CD4-positive, alpha-beta T cell treated with Interferon gamma for 1 hour (primary cell): ENCODE measurements around the gene CLPTM1.
A peak's percentile ranks its signal among the peaks of the same experiment; 100 is the strongest.
"Not testable (repeated sequence)": the region's sequence is repeated elsewhere in the genome, so short reads cannot be mapped to it uniquely, and the experiment has no call there.

Experiments used
- DNase-seq: peaks from one replicate; pipeline ENCODE4 v3.0.0-alpha.2; 2020

Gene CLPTM1, protein sequence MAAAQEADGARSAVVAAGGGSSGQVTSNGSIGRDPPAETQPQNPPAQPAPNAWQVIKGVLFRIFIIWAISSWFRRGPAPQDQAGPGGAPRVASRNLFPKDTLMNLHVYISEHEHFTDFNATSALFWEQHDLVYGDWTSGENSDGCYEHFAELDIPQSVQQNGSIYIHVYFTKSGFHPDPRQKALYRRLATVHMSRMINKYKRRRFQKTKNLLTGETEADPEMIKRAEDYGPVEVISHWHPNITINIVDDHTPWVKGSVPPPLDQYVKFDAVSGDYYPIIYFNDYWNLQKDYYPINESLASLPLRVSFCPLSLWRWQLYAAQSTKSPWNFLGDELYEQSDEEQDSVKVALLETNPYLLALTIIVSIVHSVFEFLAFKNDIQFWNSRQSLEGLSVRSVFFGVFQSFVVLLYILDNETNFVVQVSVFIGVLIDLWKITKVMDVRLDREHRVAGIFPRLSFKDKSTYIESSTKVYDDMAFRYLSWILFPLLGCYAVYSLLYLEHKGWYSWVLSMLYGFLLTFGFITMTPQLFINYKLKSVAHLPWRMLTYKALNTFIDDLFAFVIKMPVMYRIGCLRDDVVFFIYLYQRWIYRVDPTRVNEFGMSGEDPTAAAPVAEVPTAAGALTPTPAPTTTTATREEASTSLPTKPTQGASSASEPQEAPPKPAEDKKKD

DNA sequence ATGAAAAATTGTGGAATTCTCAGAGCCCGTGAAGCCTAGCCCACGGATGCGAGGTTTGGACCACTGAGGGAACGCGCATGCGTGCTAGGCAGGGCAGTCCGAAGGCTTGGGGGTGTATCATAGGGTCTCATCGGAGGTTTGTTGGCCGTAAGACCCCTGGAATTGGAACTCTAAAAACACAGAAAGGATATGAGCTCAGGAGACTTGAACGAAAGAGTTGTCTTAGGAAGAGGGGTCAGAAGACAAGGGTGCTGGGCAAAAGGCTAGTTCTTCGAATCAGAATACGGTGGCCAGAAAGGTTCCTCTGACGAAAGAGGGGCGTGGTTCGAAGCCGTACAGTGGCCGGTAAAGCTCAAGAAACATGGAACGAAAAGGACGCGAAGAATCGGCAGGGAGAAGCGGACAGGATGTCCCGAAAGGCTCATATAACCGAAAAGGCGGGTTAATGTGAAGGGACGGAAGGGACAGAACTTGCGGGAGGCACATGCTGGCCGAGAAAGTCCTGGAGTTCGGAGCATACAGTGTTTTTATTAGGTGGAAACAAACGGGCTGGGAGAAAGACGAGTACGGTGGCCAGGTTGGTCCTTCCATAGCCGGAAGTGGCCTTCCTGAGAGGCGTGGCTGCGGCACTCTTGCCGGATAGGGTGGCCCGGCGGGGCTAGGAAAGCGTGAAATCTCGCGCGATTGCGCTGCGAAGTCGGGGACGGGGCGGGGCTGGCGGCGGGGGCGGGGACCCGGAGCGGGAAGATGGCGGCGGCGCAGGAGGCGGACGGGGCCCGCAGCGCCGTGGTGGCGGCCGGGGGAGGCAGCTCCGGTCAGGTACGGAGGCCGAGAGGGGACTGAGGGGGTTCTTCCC, at the start of gene CLPTM1:
CLPTM1 (plus strand) TSS at position 732 of the 856 bp plus-strand sequence; CDS start at position 748, 16 bp downstream.
- peak; percentile 96 for DNase-seq

DNA sequence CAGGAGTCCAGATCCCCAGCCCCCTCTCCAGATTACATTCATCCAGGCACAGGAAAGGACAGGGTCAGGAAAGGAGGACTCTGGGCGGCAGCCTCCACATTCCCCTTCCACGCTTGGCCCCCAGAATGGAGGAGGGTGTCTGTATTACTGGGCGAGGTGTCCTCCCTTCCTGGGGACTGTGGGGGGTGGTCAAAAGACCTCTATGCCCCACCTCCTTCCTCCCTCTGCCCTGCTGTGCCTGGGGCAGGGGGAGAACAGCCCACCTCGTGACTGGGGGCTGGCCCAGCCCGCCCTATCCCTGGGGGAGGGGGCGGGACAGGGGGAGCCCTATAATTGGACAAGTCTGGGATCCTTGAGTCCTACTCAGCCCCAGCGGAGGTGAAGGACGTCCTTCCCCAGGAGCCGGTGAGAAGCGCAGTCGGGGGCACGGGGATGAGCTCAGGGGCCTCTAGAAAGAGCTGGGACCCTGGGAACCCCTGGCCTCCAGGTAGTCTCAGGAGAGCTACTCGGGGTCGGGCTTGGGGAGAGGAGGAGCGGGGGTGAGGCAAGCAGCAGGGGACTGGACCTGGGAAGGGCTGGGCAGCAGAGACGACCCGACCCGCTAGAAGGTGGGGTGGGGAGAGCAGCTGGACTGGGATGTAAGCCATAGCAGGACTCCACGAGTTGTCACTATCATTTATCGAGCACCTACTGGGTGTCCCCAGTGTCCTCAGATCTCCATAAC, 49.6 kb upstream of the CLPTM1 start, which contains the start of gene APOE:
APOE (plus strand) TSS at position 360 of the 724 bp plus-strand sequence. CDS start 829 bp downstream, outside the sequence.
- no peak for DNase-seq

DNA sequence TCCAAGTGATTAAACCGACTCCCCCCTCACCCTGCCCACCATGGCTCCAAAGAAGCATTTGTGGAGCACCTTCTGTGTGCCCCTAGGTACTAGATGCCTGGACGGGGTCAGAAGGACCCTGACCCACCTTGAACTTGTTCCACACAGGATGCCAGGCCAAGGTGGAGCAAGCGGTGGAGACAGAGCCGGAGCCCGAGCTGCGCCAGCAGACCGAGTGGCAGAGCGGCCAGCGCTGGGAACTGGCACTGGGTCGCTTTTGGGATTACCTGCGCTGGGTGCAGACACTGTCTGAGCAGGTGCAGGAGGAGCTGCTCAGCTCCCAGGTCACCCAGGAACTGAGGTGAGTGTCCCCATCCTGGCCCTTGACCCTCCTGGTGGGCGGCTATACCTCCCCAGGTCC, 47.6 kb upstream of the CLPTM1 start:
- no peak for DNase-seq

DNA sequence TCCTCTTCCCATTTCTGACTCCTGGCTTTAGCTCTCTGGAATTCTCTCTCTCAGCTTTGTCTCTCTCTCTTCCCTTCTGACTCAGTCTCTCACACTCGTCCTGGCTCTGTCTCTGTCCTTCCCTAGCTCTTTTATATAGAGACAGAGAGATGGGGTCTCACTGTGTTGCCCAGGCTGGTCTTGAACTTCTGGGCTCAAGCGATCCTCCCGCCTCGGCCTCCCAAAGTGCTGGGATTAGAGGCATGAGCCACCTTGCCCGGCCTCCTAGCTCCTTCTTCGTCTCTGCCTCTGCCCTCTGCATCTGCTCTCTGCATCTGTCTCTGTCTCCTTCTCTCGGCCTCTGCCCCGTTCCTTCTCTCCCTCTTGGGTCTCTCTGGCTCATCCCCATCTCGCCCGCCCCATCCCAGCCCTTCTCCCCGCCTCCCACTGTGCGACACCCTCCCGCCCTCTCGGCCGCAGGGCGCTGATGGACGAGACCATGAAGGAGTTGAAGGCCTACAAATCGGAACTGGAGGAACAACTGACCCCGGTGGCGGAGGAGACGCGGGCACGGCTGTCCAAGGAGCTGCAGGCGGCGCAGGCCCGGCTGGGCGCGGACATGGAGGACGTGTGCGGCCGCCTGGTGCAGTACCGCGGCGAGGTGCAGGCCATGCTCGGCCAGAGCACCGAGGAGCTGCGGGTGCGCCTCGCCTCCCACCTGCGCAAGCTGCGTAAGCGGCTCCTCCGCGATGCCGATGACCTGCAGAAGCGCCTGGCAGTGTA, 46.9 kb upstream of the CLPTM1 start:
- DNase-seq, result no peak

DNA sequence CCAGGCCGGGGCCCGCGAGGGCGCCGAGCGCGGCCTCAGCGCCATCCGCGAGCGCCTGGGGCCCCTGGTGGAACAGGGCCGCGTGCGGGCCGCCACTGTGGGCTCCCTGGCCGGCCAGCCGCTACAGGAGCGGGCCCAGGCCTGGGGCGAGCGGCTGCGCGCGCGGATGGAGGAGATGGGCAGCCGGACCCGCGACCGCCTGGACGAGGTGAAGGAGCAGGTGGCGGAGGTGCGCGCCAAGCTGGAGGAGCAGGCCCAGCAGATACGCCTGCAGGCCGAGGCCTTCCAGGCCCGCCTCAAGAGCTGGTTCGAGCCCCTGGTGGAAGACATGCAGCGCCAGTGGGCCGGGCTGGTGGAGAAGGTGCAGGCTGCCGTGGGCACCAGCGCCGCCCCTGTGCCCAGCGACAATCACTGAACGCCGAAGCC, 46.3 kb upstream of the CLPTM1 start:
- DNase-seq, result no peak

DNA sequence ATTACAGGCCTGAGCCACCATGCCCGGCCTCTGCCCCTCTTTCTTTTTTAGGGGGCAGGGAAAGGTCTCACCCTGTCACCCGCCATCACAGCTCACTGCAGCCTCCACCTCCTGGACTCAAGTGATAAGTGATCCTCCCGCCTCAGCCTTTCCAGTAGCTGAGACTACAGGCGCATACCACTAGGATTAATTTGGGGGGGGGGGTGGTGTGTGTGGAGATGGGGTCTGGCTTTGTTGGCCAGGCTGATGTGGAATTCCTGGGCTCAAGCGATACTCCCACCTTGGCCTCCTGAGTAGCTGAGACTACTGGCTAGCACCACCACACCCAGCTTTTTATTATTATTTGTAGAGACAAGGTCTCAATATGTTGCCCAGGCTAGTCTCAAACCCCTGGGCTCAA, 45.4 kb upstream of the CLPTM1 start:
- DNase-seq, result no peak

DNA sequence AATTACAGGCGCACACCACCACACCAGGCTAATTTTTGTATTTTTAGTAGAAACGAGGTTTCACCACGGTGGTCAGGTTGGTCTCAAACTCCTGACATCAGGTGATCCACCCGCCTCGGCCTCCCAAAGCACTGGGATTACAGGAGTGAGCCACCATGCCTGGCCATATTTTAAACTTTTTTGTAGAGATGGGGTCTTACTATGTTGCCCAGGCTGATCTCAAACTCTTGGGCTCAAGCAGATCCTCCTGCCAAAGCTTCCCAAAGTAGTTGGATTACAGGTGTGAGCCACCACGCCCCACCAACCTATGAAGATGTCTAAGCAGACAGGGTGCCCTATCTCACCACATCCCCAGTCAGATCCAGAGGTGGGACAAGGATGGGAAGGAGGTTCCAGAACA, 43.3 kb upstream of the CLPTM1 start:
- not testable (repeated sequence) for DNase-seq

DNA sequence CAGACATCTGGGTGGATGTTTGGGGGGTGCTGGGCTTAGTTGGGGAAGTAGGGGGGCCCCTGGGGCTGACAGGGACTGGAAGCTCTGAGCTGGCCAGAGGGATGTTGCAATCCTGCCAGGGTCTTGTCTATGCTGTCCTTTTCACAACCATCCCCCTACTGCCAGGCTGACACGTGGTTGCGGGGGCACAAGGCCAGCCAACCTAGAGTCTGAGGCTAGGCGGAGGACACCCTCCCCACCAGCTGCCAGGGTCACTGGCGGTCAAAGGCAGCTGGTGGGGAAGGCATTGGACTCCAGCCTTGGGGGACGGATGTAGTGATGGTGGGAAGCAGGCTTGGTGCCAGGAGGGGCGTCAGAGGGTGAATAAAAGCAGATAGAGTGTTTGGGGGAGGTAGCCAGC, 42.3 kb upstream of the CLPTM1 start:
- DNase-seq, result no peak

DNA sequence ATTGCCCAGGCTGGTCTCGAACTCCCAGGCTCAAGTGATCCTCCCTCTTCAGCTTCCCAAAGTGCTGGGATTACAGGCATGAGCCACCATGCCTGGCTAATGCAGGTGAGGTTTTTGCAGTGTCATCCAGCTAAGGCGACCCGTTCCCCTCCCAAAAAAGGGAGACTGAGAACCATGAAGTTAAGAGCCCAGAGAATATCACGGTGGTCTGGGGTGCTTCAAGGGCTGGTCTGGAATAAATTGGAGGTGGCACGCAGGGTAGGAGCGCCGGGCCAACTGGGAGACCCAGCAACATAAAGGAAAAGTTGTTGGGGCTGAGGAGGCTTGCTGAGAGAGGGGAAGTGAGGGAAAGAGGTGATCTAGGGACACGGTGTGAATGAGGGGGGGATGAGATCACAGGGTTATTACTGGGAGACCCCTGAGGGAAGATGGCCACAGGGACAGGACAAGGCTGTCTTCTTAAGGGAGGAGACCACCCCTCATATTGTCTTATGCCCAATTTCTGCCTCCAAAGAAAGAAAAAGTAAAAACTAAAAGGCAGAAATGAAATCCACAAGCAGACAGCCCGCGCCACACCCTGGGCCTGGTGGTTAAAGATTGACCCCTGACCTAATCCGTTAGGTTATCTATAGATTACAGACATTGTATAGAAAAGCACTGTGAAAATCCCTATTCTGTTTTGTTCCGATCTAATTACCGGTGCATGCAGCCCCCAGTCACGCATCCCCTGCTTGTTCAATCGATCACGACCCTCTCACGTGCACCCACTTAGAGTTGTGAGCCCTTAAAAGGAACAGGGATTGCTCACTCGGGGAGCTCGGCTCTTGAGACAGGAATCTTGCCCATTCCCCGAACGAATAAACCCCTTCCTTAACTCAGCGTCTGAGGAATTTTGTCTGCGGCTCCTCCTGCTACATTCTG, 41.4 kb upstream of the CLPTM1 start:
- not testable (repeated sequence) for DNase-seq

DNA sequence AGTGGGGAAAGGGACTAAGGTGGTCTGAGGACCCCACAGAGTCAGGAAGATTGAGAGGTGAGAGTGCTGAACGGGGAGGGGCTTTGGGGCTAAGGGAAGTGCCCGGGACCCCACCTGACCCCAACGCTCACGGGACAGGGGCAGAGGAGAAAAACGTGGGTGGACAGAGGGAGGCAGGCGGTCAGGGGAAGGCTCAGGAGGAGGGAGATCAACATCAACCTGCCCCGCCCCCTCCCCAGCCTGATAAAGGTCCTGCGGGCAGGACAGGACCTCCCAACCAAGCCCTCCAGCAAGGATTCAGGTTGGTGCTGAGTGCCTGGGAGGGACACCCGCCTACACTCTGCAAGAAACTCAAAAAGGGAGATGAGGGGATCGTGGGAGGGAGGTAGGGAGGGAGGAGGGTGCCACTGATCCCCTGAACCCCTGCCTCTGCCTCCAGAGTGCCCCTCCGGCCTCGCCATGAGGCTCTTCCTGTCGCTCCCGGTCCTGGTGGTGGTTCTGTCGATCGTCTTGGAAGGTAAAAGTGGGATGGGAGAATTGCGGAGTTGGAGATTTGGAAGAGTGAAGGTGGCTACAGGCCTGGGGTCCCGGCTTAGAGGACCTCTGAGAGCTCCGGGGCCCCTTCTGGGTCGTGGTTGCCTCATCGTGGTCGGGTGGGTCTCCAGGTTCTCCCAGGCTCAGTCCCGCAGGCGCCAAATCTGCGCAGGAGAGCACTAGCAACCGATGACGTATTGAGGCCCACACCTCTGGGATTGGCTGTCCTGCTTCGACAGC, 40.6 kb upstream of the CLPTM1 start, which contains the start of gene APOC1:
APOC1 (plus strand) TSS at position 176 of the 774 bp plus-strand sequence; CDS start at position 460, 284 bp downstream.
- peak; percentile 77 for DNase-seq

DNA sequence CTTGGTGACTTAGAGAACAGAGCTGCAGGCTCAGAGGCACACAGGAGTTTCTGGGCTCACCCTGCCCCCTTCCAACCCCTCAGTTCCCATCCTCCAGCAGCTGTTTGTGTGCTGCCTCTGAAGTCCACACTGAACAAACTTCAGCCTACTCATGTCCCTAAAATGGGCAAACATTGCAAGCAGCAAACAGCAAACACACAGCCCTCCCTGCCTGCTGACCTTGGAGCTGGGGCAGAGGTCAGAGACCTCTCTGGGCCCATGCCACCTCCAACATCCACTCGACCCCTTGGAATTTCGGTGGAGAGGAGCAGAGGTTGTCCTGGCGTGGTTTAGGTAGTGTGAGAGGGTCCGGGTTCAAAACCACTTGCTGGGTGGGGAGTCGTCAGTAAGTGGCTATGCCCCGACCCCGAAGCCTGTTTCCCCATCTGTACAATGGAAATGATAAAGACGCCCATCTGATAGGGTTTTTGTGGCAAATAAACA, 30.9 kb upstream of the CLPTM1 start:
- DNase-seq, result no peak

DNA sequence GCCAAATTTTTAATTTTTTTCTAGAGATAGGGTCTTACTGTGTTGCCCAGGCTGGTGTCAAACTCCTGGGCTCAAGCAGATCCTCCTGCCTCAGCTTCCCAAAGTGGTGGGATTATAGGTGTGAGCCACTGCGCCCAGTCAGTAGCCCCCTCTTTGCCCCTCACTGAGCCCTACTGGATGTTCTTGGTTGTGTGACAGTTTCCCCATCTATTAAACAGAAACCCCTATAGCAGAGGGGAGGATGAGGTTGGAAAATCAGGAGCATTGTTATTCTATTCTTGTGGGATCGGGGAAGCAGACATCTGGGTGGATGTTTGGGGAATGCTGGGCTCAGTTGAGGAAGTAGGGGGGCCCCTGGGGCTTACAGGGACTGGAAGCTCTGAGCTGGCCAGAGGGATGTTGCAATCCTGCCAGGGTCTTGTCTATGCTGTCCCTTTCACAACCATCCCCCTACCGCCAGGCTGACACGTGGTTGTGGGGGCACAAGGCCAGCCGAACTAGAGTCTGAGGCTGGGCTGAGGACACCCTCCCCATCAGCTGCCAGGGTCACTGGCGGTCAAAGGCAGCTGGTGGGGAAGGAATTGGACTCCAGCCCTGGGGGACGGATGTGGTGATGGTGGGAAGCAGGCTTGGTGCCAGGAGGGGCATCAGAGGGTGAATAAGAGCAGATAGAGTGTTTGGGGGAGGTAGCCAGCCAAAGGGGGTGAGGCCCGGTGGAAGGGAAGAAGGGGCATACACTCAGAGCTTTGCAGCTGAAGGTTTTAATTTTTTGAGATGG, 29.9 kb upstream of the CLPTM1 start:
- DNase-seq, result peak; percentile 20

DNA sequence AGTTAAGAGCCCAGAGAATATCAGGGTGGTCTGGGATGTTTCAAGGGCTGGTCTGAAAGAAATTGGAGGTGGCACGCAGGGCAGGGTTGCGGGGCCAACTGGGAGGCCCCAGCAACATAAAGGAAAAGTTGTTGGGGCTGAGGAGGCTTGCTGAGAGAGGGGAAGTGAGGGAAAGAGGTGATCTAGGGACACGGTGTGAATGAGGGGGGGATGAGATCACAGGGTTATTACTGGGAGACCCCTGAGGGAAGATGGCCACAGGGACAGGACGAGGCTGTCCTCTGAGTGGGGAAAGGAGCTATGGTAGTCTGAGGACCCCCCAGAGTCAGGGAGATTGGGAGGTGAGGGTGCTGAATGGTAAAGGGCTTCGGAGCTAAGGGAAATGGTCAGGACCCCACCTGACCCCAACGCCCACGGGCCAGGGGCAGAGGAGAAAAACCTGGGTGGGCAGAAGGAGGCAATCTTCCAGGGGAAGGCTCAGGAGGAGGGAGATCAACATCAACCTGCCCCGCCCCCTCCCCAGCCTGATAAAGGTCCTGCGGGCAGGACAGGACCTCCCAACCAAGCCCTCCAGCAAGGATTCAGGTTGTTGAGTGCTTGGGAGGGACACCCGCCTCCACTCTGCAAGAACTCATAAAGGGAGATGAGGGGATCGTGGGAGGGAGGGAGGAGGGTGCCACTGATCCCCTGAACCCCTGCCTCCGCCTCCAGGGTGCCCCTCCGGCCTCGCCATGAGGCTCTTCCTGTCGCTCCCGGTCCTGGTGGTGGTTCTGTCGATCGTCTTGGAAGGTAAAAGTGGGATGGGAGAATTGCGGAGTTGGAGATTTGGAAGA, 28.7 kb upstream of the CLPTM1 start:
- DNase-seq, result not testable (repeated sequence)

DNA sequence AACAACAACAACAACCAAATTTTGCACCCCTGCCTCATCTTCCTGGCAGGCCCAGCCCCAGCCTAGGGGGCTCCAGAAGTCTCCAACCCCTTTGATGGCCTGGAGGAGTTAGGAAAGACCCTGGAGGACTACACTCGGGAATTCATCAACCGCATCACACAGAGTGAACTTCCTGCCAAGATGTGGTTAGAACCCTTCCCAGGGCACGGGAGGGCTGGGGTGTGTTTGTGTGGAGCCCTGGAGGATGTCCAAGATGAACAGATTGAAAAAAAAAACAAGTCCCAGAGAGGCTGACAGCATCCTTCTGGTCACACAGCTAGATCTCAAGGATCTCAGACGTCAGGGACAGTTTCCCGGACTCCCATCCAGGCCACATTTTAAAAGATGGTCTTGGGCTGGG, 27.4 kb upstream of the CLPTM1 start:
- no peak for DNase-seq

DNA sequence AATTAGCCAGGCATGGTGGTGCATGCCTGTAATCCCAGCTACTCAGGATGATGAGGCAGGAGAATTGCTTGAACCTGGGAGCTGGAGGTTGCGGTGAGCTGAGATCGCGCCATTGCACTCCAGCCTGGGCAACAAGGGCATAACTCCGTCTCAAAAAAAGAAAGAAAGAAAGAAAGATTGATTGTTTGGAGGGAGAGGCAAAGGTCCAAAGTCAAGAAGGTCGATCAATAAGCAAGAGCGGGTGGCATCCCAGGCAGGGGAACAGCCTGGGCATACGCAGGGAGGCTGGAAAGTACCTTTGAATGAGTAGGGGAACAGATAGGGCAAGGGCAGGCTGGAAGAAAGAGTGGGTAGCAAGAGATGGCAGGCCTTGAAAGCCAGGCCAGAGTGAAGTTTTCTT, 25.1 kb upstream of the CLPTM1 start:
- no peak for DNase-seq

DNA sequence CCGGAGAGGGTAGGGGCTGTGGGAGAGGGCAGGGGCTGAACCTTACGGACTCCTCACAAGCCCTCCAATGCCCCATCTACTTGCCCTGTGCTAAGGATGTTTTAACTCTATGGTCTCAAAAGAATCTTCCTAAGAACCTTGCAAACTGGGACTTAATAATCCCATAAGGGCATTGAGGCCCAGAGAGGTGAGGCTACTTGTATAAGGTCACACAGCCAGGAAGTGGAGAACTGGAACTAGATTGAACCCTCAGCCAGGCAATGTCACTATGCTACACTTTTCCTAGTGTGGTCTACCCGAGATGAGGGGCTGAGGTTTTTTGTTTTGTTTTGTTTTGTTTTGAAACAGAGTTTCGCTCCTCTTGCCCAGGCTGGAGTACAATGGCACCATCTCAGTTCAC, 23.6 kb upstream of the CLPTM1 start:
- DNase-seq, result no peak

DNA sequence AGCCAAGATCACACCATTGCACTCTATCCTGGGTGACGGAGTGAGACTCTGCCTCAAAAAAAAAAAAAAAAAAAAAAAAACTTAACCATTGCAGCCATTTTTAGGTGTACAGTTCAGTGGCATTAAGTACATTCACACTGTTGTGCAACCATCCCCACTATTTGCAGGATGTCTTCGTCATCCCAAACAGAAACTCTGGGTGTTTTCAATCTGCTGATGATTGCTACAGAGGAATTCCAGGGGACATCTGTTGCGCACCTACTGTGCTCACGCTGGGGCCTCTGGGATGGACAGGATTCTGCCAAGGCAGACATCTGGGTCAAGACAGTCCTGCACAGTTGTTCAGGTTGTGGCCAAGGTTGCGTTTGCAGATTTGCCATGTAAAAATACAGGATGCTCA, 15.5 kb upstream of the CLPTM1 start:
- DNase-seq, result no peak
